Osteoblast (primary cell): Measurements from ENCODE around the gene SLC25A20. TPM values are rescaled to one million over a fixed set of nuclear protein-coding genes. Genes with fewer than 3 reads are reported as not detected.

ENCODE experiments used
- DNase-seq: peaks from one replicate; pipeline ENCODE4 v3.0.0; 2011; ENCODE audit warnings: low spot score, mixed read lengths; ENCODE audit not compliant: insufficient read length; ENCODE audit errors: missing footprints
- H2AFZ ChIP-seq: 2 replicates; pipeline ENCODE4 v1.6.0; 2011; ENCODE audit warnings: mild to moderate bottlenecking, low read length
- H3K27ac ChIP-seq: 2 replicates; pipeline ENCODE4 v1.5.1; 2011; ENCODE audit warnings: mild to moderate bottlenecking, low read depth, low read length, moderate library complexity
- H3K27me3 ChIP-seq: 2 replicates; pipeline ENCODE4 v1.6.0; 2012; ENCODE audit warnings: mild to moderate bottlenecking, control low read depth, inconsistent platforms, low read length, moderate library complexity; ENCODE audit not compliant: insufficient read depth
- H3K36me3 ChIP-seq: 2 replicates; pipeline ENCODE4 v1.5.1; 2011; ENCODE audit warnings: mild to moderate bottlenecking, low read length, control low read depth, moderate library complexity; ENCODE audit not compliant: insufficient read depth
- H3K4me1 ChIP-seq: 2 replicates; pipeline ENCODE4 v1.5.1; 2011; ENCODE audit warnings: mild to moderate bottlenecking, low read length, control low read depth, moderate library complexity; ENCODE audit not compliant: insufficient read depth
- H3K4me2 ChIP-seq: 2 replicates; pipeline ENCODE4 v1.6.0; 2011; ENCODE audit warnings: mild to moderate bottlenecking, low read length; ENCODE audit not compliant: insufficient read depth
- H3K4me3 ChIP-seq: fragments of 200-600 bp; sonication (generic); 3 replicates; pipeline ENCODE4 v1.5.1; 2012; ENCODE audit warnings: mild to moderate bottlenecking, low read length, inconsistent platforms; ENCODE audit not compliant: insufficient read depth
- H3K79me2 ChIP-seq: 2 replicates; pipeline ENCODE4 v1.6.0; 2012; ENCODE audit warnings: mild to moderate bottlenecking, low read length, control low read depth, inconsistent platforms; ENCODE audit not compliant: insufficient read depth
- H3K9me3 ChIP-seq: 2 replicates; pipeline ENCODE4 v1.5.1; 2011; ENCODE audit warnings: low read depth, low read length, control low read depth
- H4K20me1 ChIP-seq: 2 replicates; pipeline ENCODE4 v1.6.0; 2012; ENCODE audit warnings: mild to moderate bottlenecking, low read length, control low read depth; ENCODE audit not compliant: insufficient read depth
- total RNA-seq: library from RNA; depleted of rRNA; stranded (reverse); fragments of >200 nt; gene quantifications from 2 replicates; pipeline ENCODE4 v1.2.3, GENCODE V29; 2012
- TF ChIP-seq, protein P1 (sequence below): IDR thresholded peaks from 2 replicates; pipeline ENCODE4 v1.5.1; 2011; ENCODE audit warnings: mild to moderate bottlenecking, low read depth, low read length, moderate library complexity; ENCODE audit errors: extremely low read depth

Gene SLC25A20
- total RNA-seq, 1 donor: 11.9 TPM

DNA sequence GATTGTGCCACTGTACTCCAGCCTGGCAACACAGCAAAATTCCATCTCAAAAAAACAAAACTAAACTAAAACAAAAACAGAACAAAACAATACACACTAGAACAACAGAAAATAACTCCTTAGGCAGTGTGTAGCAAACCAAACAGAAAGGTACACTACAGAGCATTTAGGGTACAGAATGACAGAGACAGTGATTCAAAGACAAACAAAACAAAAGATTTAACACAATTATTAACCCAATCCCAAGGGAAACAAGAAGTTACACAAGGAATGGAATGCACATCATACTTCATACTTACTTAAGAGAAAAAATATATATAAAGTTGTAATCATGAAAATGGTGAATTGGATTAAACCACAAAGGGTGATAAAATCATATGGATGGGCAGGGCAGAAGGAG, 12.9 kb downstream of the SLC25A20 start:
- H2AFZ ChIP-seq: no peak overlapping the region
- H3K79me2 ChIP-seq: no peaks in the 10 kb centered on the region
- DNase-seq: peak; percentile 49
- no peaks in the 10 kb centered on the region for H4K20me1 ChIP-seq
- H3K4me3 ChIP-seq: no peak overlapping the region
- TF ChIP-seq, protein P1, sequence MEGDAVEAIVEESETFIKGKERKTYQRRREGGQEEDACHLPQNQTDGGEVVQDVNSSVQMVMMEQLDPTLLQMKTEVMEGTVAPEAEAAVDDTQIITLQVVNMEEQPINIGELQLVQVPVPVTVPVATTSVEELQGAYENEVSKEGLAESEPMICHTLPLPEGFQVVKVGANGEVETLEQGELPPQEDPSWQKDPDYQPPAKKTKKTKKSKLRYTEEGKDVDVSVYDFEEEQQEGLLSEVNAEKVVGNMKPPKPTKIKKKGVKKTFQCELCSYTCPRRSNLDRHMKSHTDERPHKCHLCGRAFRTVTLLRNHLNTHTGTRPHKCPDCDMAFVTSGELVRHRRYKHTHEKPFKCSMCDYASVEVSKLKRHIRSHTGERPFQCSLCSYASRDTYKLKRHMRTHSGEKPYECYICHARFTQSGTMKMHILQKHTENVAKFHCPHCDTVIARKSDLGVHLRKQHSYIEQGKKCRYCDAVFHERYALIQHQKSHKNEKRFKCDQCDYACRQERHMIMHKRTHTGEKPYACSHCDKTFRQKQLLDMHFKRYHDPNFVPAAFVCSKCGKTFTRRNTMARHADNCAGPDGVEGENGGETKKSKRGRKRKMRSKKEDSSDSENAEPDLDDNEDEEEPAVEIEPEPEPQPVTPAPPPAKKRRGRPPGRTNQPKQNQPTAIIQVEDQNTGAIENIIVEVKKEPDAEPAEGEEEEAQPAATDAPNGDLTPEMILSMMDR: no peak
- no peak overlapping the region for H3K4me2 ChIP-seq
- no peaks in the 10 kb centered on the region for H3K9me3 ChIP-seq
- H3K36me3 ChIP-seq: peaks cover 4% of the 10 kb centered on the region
- H3K4me1 ChIP-seq: no peaks in the 10 kb centered on the region
- H3K27me3 ChIP-seq: no peaks in the 10 kb centered on the region
- H3K27ac ChIP-seq: no peak overlapping the region

DNA sequence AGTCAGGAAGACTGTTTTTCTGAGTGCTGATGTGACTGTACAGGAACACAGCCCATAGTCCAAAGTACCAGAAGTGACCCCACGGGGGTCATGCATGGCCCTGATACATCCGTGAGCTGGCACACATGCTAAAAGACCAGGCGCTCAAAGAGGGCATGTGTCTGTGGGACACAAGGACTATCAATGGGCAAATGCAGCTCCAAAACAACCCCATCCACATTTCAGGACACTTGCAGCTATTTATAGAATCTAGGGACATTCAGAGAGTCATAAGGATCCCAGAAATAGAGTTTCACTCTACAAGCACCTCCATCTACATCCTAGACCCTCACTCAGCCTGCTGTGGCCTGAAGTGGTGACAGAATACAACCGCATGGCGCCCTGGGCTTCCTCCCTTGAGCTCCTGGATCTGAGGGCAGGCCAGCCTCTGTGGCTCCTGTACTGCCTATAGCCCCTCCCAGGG, 17.0 kb downstream of the SLC25A20 start:
- TF ChIP-seq, protein P1: no peak
- no peak overlapping the region for H2AFZ ChIP-seq

DNA sequence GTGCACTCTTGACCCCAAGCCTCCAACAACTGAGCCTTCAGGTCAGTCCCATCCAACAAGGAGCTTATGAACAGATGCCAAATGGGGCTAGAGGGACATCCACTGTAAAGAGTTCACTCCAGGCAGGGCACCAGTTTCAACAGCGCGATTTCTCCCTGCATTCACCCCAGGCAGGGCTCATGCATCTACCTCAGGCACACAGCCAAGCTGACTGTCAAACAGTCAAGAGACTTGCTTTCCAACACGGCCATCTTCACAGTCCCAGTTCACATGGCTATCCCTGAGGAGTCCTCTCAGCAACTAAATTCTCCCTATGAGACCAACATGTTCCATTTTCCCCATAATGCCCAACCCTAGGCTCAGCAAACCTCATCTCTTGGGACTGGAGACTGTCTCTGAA, 17.7 kb downstream of the SLC25A20 start:
- Histone ChIP-seq H2AFZ (no peak overlapping the region), H3K9me3 (no peaks in the 10 kb centered on the region), H3K27me3 (no peaks in the 10 kb centered on the region), H3K4me2 (no peak overlapping the region), H3K36me3 (no peaks in the 10 kb centered on the region), H3K4me1 (no peaks in the 10 kb centered on the region), H3K4me3 (no peak overlapping the region), H4K20me1 (no peaks in the 10 kb centered on the region), H3K79me2 (no peaks in the 10 kb centered on the region), H3K27ac (no peak overlapping the region)
- no peak for DNase-seq
- TF ChIP-seq, protein P1: no peak

More for the DNA sequence above, 17.0 kb downstream of the SLC25A20 start:
- no peaks in the 10 kb centered on the region for H3K9me3 ChIP-seq
- H3K36me3 ChIP-seq: no peaks in the 10 kb centered on the region
- H3K27ac ChIP-seq: no peak overlapping the region
- no peak overlapping the region for H3K4me3 ChIP-seq
- no peaks in the 10 kb centered on the region for H3K27me3 ChIP-seq
- H3K4me1 ChIP-seq: no peaks in the 10 kb centered on the region
- no peaks in the 10 kb centered on the region for H3K79me2 ChIP-seq
- DNase-seq: peak; percentile 45
- no peak overlapping the region for H3K4me2 ChIP-seq
- no peaks in the 10 kb centered on the region for H4K20me1 ChIP-seq

DNA sequence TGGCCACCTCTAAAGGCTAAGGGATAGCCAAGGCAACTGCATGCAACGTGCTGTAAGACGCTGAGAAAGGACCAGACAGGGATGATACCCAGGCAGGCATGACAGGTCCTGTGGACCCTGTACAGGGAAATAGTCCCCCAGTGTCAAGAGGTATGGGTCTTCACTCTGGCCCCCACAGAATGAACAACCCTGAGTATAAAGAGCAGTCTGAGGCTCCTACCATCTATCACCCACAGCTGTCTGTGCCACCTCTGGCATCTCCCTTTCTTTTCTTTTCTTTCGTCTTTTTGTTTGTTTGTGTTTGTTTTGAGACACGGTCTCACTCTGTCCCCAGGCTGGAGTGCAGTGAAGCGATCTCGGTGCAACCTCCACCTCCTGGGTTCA, 18.7 kb downstream of the SLC25A20 start:
- TF ChIP-seq, protein P1: no peak
- H3K27ac ChIP-seq: no peak overlapping the region
- no peaks in the 10 kb centered on the region for H3K36me3 ChIP-seq
- H2AFZ ChIP-seq: no peak overlapping the region
- no peaks in the 10 kb centered on the region for H3K27me3 ChIP-seq
- no peak overlapping the region for H3K4me2 ChIP-seq
- peak; percentile 14 for DNase-seq
- H3K9me3 ChIP-seq: no peaks in the 10 kb centered on the region
- H3K79me2 ChIP-seq: no peaks in the 10 kb centered on the region
- H3K4me1 ChIP-seq: no peaks in the 10 kb centered on the region
- H3K4me3 ChIP-seq: no peak overlapping the region
- H4K20me1 ChIP-seq: no peaks in the 10 kb centered on the region
